Hepatocyte (in vitro differentiated cells): ENCODE results near the gene CDH26. TPM values are rescaled to one million over a fixed set of nuclear protein-coding genes. Genes with fewer than 3 reads are reported as not detected.
"Not testable (repeated sequence)": the region's sequence is repeated elsewhere in the genome, so short reads cannot be mapped to it uniquely, and the experiment has no call there.

ENCODE experiments used
- DNase-seq: peaks from one replicate; pipeline ENCODE4 v3.0.0-alpha.2; 2016; ENCODE audit warnings: low spot score
- H2AFZ ChIP-seq: fragments of 200-600 bp; sonication (generic); 2 replicates; pipeline ENCODE4 v1.6.0; 2016; ENCODE audit warnings: antibody characterized with exemption, mild to moderate bottlenecking
- H3K27ac ChIP-seq: fragments of 200-600 bp; sonication (generic); 2 replicates; pipeline ENCODE4 v1.5.1; 2016; ENCODE audit warnings: mild to moderate bottlenecking
- H3K27me3 ChIP-seq: fragments of 200-600 bp; sonication (generic); 2 replicates; pipeline ENCODE4 v1.6.1; 2016
- H3K36me3 ChIP-seq: fragments of 200-600 bp; sonication (generic); replicated peaks from 2 replicates; pipeline ENCODE4 v1.5.1; 2016; ENCODE audit warnings: low read depth; ENCODE audit not compliant: insufficient read depth
- H3K4me1 ChIP-seq: fragments of 200-600 bp; sonication (generic); 2 replicates; pipeline ENCODE4 v1.5.1; 2016; ENCODE audit warnings: mild to moderate bottlenecking, moderate library complexity; ENCODE audit not compliant: insufficient read depth
- H3K4me2 ChIP-seq: fragments of 200-600 bp; sonication (generic); 2 replicates; pipeline ENCODE4 v1.6.0; 2016
- H3K4me3 ChIP-seq: fragments of 200-600 bp; sonication (generic); 2 replicates; pipeline ENCODE4 v1.5.1; 2016; ENCODE audit warnings: mild to moderate bottlenecking
- H3K79me2 ChIP-seq: fragments of 200-600 bp; sonication (generic); 2 replicates; pipeline ENCODE4 v1.6.0; 2017; ENCODE audit warnings: mild to moderate bottlenecking
- H3K9me2 ChIP-seq: fragments of 200-600 bp; sonication (generic); replicated peaks from 2 replicates; pipeline ENCODE4 v1.6.0; 2017; ENCODE audit warnings: mild to moderate bottlenecking; ENCODE audit not compliant: insufficient read depth
- H3K9me3 ChIP-seq: fragments of 200-600 bp; sonication (generic); 2 replicates; pipeline ENCODE4 v1.5.1; 2016; ENCODE audit warnings: low read depth, mild to moderate bottlenecking
- H4K20me1 ChIP-seq: fragments of 200-600 bp; sonication (generic); 2 replicates; pipeline ENCODE4 v1.6.0; 2016; ENCODE audit warnings: mild to moderate bottlenecking; ENCODE audit not compliant: insufficient read depth, poor library complexity, severe bottlenecking
- CTCF ChIP-seq: fragments of 200-600 bp; sonication (generic); IDR thresholded peaks from 2 replicates; pipeline ENCODE4 v1.5.1; 2016; ENCODE audit warnings: antibody characterized with exemption, mild to moderate bottlenecking; ENCODE audit not compliant: poor library complexity
- EZH2 ChIP-seq: fragments of 200-600 bp; sonication (generic); IDR thresholded peaks from 2 replicates; pipeline ENCODE4 v1.6.1; 2016; ENCODE audit warnings: antibody characterized with exemption, mild to moderate bottlenecking, borderline replicate concordance
- EZH2phosphoT487 ChIP-seq: fragments of 200-600 bp; sonication (generic); IDR thresholded peaks from one replicate; pipeline ENCODE4 v1.6.1; 2018; ENCODE audit warnings: antibody characterized with exemption, mild to moderate bottlenecking, low read depth, moderate library complexity; ENCODE audit not compliant: unreplicated experiment, severe bottlenecking
- WGBS: methylation state at CpG from one replicate; pipeline ENCODE4 v1.1.6; 2016; ENCODE audit warnings: low lambda C conversion rate; ENCODE audit errors: missing lambda C conversion rate; 5-methylcytosine and 5-hydroxymethylcytosine counted together
- polyA plus RNA-seq: library from polyadenylated mRNA; unstranded; fragments of >200 nt; fragmentation: Nextera tagmentation; extraction: Ambion mirVana; gene quantifications from 2 replicates; pipeline ENCODE4 v1.2.1, GENCODE V29; 2016
- total RNA-seq: library from RNA; depleted of rRNA; stranded (reverse); fragments of >200 nt; gene quantifications from 2 replicates; pipeline ENCODE4 v1.2.3, GENCODE V29; 2014

The CDH26 gene
- total and polyA plus RNA-seq, 2 experiments from 2014 or later = 2.2 to 2.3 TPM

GRCh38 chr20:59955131-59955796 is 3.0 kb upstream of the CDH26 start:
- Histone ChIP-seq H3K9me2 (no peaks in the 10 kb centered on the region), H4K20me1 (no peaks in the 10 kb centered on the region), H3K4me1 (peaks cover 5% of the 10 kb centered on the region), H3K4me3 (no peak overlapping the region), H3K4me2 (no peak overlapping the region), H3K36me3 (no peaks in the 10 kb centered on the region), H3K9me3 (no peaks in the 10 kb centered on the region), H3K27ac (no peak overlapping the region), H3K79me2 (no peaks in the 10 kb centered on the region), H3K27me3 (no peaks in the 10 kb centered on the region), H2AFZ (no peak overlapping the region)
- DNase-seq = peak; percentile 45
- 80% methylated on average over 8 of the region's 8 CpGs for WGBS
- TF ChIP-seq CTCF (peak; percentile 42), EZH2phosphoT487 (no peak), EZH2 (no peak)

- not testable (repeated sequence) for H3K79me2 ChIP-seq, H2AFZ ChIP-seq, H3K9me3 ChIP-seq, DNase-seq, H3K27me3 ChIP-seq, H3K4me3 ChIP-seq, H3K4me1 ChIP-seq, H3K9me2 ChIP-seq, H4K20me1 ChIP-seq, H3K27ac ChIP-seq, H3K36me3 ChIP-seq
- peak overlapping the region; percentile 62 for H3K4me2 ChIP-seq
These were observed 655 bp upstream of the CDH26 start for GRCh38 chr20:59957568-59957967.

GRCh38 chr20:59958626-59959025 is 403 bp downstream of the CDH26 start:
- Histone ChIP-seq H3K9me2 (no peaks in the 10 kb centered on the region), H3K4me3 (no peak overlapping the region), H4K20me1 (no peaks in the 10 kb centered on the region), H3K4me2 (peak overlapping the region; percentile 62), H2AFZ (no peak overlapping the region), H3K36me3 (no peaks in the 10 kb centered on the region), H3K9me3 (no peaks in the 10 kb centered on the region), H3K79me2 (no peaks in the 10 kb centered on the region), H3K4me1 (peaks cover 5% of the 10 kb centered on the region), H3K27ac (no peak overlapping the region), H3K27me3 (no peaks in the 10 kb centered on the region)
- TF ChIP-seq CTCF (no peak), EZH2 (no peak), EZH2phosphoT487 (no peak)
- no peak for DNase-seq
- WGBS = 51% methylated on average over 4 of the region's 4 CpGs

DNA sequence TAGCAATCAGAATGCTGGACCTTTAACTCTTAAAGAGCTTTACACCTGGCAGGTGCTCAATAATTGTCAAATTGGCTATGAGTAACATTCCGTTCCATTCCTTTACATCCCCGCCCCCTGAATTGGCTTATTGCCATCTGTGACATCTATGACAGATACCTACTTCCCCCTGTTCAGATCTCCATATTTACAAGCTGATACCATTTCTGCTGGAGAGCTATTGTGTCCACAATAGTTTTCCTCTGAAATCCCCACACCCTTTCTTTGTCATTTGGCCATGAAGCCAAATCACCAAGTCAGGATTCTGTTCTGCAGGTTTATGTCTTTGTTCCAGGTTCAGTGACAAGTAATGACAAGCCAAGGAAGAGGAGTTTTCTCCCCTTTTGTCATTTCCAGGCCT is 3.2 kb downstream of the CDH26 start:
- Histone ChIP-seq H3K27ac (no peak overlapping the region), H3K9me2 (no peaks in the 10 kb centered on the region), H2AFZ (no peak overlapping the region), H3K4me3 (no peak overlapping the region), H4K20me1 (no peaks in the 10 kb centered on the region), H3K4me2 (no peak overlapping the region), H3K79me2 (no peaks in the 10 kb centered on the region), H3K27me3 (no peaks in the 10 kb centered on the region), H3K4me1 (peaks cover 5% of the 10 kb centered on the region), H3K9me3 (no peaks in the 10 kb centered on the region), H3K36me3 (no peaks in the 10 kb centered on the region)
- no peak for TF ChIP-seq CTCF
- no peak for TF ChIP-seq EZH2
- no peak for TF ChIP-seq EZH2phosphoT487
- WGBS = 76% methylated on average over 2 of the region's 2 CpGs
- DNase-seq = no peak
